ENCODE results near the gene LECT2.

LECT2 gene

GRCh38 chr5:135941711-135942110 lies 13.1 kb downstream of the LECT2 start:
- in situ Hi-C loops (cut with HindIII; ENCODE audit: low sequenced_read_pairs) = no loop called here

GRCh38 chr5:135937245-135937911 lies 17.4 kb downstream of the LECT2 start:
- in situ Hi-C loops (cut with HindIII; ENCODE audit: low sequenced_read_pairs) = no loop called here

- in situ Hi-C loops (cut with HindIII; ENCODE audit: low sequenced_read_pairs) = no loop called here
Observed at GRCh38 chr5:135934939-135935338, 19.8 kb downstream of the LECT2 start.

- in situ Hi-C loops (cut with HindIII; ENCODE audit: low sequenced_read_pairs) = no loop called here
Observed at GRCh38 chr5:135930949-135931295, 23.9 kb downstream of the LECT2 start.

GRCh38 chr5:135930029-135930948 lies 24.5 kb downstream of the LECT2 start:
- in situ Hi-C loops (cut with HindIII; ENCODE audit: low sequenced_read_pairs) = no loop called here

- in situ Hi-C loops (cut with HindIII; ENCODE audit: low sequenced_read_pairs) = loop anchor here (5.0 kb wide), 1 partner anchor 136 kb away; no protein-coding TSS in a partner anchor
Observed at GRCh38 chr5:135921388-135921787, 33.4 kb downstream of the LECT2 start.

GRCh38 chr5:135920199-135920598 lies 34.6 kb downstream of the LECT2 start:
- in situ Hi-C loops (cut with HindIII; ENCODE audit: low sequenced_read_pairs) = loop anchor here (5.0 kb wide), 1 partner anchor 137 kb away; no protein-coding TSS in a partner anchor

- in situ Hi-C loops (cut with HindIII; ENCODE audit: low sequenced_read_pairs) = no loop called here
Observed at GRCh38 chr5:135916638-135917263, 38.0 kb downstream of the LECT2 start.

GRCh38 chr5:135915466-135916001 lies 39.2 kb downstream of the LECT2 start:
- in situ Hi-C loops (cut with HindIII; ENCODE audit: low sequenced_read_pairs) = no loop called here

GRCh38 chr5:135913713-135914626 lies 40.8 kb downstream of the LECT2 start:
- in situ Hi-C loops (cut with HindIII; ENCODE audit: low sequenced_read_pairs) = no loop called here

- in situ Hi-C loops (cut with HindIII; ENCODE audit: low sequenced_read_pairs) = no loop called here
Observed at GRCh38 chr5:135905144-135905543, 49.6 kb downstream of the LECT2 start.

- in situ Hi-C loops (cut with HindIII; ENCODE audit: low sequenced_read_pairs) = no loop called here
Observed at GRCh38 chr5:135901633-135902032, 53.1 kb downstream of the LECT2 start.

- in situ Hi-C loops (cut with HindIII; ENCODE audit: low sequenced_read_pairs) = no loop called here
Observed at GRCh38 chr5:135900276-135900675, 54.5 kb downstream of the LECT2 start.

- in situ Hi-C loops (cut with HindIII; ENCODE audit: low sequenced_read_pairs) = no loop called here
Observed at GRCh38 chr5:135898651-135899050, 56.1 kb downstream of the LECT2 start.

Measured in DLD1 (cell line).